Activated CD4-positive, alpha-beta memory T cell treated with anti-CD3 and anti-CD28 coated beads, Interleukin-2, amount 10 ng/mL, durations not matched to agents 7 days and 5 days (primary cell): ENCODE measurements around the gene OR52E4. TPM values are rescaled to one million over a fixed set of nuclear protein-coding genes. Genes with fewer than 3 reads are reported as not detected.

Experiments
- CTCF ChIA-PET: fragments of 350-600 bp; sonication (Branson Sonifier 250); formaldehyde crosslinking; loops from one replicate; lab custom pipeline; 2021; ENCODE audit warnings: antibody characterized with exemption, inconsistent platforms; lab: Charles Lee
- POLR2A ChIA-PET: fragments of 350-600 bp; sonication (Branson Sonifier 250); formaldehyde crosslinking; loops from one replicate; lab custom pipeline; 2021; ENCODE audit warnings: antibody characterized with exemption; lab: Charles Lee
- DNase-seq: peaks from one replicate; pipeline ENCODE4 v3.0.0-alpha.2; 2020
- H3K27ac Mint-ChIP-seq: one replicate; pipeline ENCODE4 v1.8.0; 2021; ENCODE audit warnings: mild to moderate bottlenecking, mixed read lengths
- H3K27me3 Mint-ChIP-seq: one replicate; pipeline ENCODE4 v1.8.0; 2021; ENCODE audit warnings: mixed read lengths
- H3K36me3 Mint-ChIP-seq: one replicate; pipeline ENCODE4 v1.8.0; 2021; ENCODE audit warnings: low read depth, mixed read lengths
- H3K4me1 Mint-ChIP-seq: one replicate; pipeline ENCODE4 v1.8.0; 2021; ENCODE audit warnings: mixed read lengths
- H3K4me3 Mint-ChIP-seq: one replicate; pipeline ENCODE4 v1.8.0; 2021; ENCODE audit warnings: mild to moderate bottlenecking, mixed read lengths
- H3K9me3 Mint-ChIP-seq: one replicate; pipeline ENCODE4 v1.8.0; 2021; ENCODE audit warnings: mixed read lengths
- total RNA-seq, 2 experiments: library from RNA; stranded (reverse); gene quantifications; one replicate each; pipeline ENCODE4 v1.2.3, GENCODE V29; 2021

Gene OR52E4
- total RNA-seq, 2 experiments from 2014 or later = not detected

GRCh38 chr11:5891216-5891800, 10.9 kb downstream of the OR52E4 start:
- H3K9me3 Mint-ChIP-seq = no peaks in the 10 kb centered on the region
- H3K4me1 Mint-ChIP-seq = no peaks in the 10 kb centered on the region

GRCh38 chr11:5892908-5893307, 12.5 kb downstream of the OR52E4 start, which contains the start of gene OR52E5:
TSS of gene OR52E5 (plus strand) at chr11:5893208. CDS start at chr11:5900777, 7,569 bp downstream.
- no peaks in the 10 kb centered on the region for H3K4me1 Mint-ChIP-seq
- no peak within 1 kb of the TSS for H3K4me3 Mint-ChIP-seq
- H3K9me3 Mint-ChIP-seq = no peaks in the 10 kb centered on the region
- POLR2A ChIA-PET = no interaction called here
- no peak for DNase-seq
- no peak within 1 kb of the TSS for H3K27ac Mint-ChIP-seq
- CTCF ChIA-PET = no interaction called here
- no peaks in the 10 kb centered on the region for H3K36me3 Mint-ChIP-seq
- peaks cover 2% of the 10 kb centered on the region for H3K27me3 Mint-ChIP-seq

More at GRCh38 chr11:5891216-5891800, 10.9 kb downstream of the OR52E4 start:
- Mint-ChIP-seq H3K36me3 (no peaks in the 10 kb centered on the region), H3K27ac (no peak overlapping the region), H3K4me3 (no peak overlapping the region), H3K27me3 (peaks cover 2% of the 10 kb centered on the region)
- DNase-seq = no peak
- ChIA-PET CTCF (interaction anchor here (0.8 to 1.2 kb wide), 5 partner anchors 9 to 460 kb away, joined by 3 to 6 read pairs (median 4); partner anchors contain the start of gene OR52N2), POLR2A (no interaction called here)

- POLR2A ChIA-PET = no interaction called here
- Mint-ChIP-seq H3K27me3 (no peaks in the 10 kb centered on the region), H3K9me3 (no peaks in the 10 kb centered on the region), H3K4me1 (no peaks in the 10 kb centered on the region), H3K36me3 (no peaks in the 10 kb centered on the region), H3K4me3 (no peak overlapping the region), H3K27ac (no peak overlapping the region)
- DNase-seq = no peak
- CTCF ChIA-PET = no interaction called here
These were observed 19.1 kb downstream of the OR52E4 start for GRCh38 chr11:5899534-5899933.

GRCh38 chr11:5910540-5910939, 30.1 kb downstream of the OR52E4 start:
- peaks cover under 1% of the 10 kb centered on the region for H3K9me3 Mint-ChIP-seq
- no peaks in the 10 kb centered on the region for H3K4me1 Mint-ChIP-seq
- no peak overlapping the region for H3K27ac Mint-ChIP-seq
- CTCF ChIA-PET = no interaction called here
- DNase-seq = no peak
- no peaks in the 10 kb centered on the region for H3K36me3 Mint-ChIP-seq
- POLR2A ChIA-PET = no interaction called here
- H3K4me3 Mint-ChIP-seq = no peak overlapping the region
- H3K27me3 Mint-ChIP-seq = no peaks in the 10 kb centered on the region

GRCh38 chr11:5922749-5923426, 42.5 kb downstream of the OR52E4 start:
- CTCF ChIA-PET = no interaction called here
- peaks cover 2% of the 10 kb centered on the region for H3K9me3 Mint-ChIP-seq
- DNase-seq = no peak
- H3K27me3 Mint-ChIP-seq = no peaks in the 10 kb centered on the region
- no peaks in the 10 kb centered on the region for H3K36me3 Mint-ChIP-seq
- H3K4me1 Mint-ChIP-seq = peaks cover 2% of the 10 kb centered on the region
- H3K27ac Mint-ChIP-seq = no peak overlapping the region
- no peak overlapping the region for H3K4me3 Mint-ChIP-seq
- POLR2A ChIA-PET = no interaction called here

GRCh38 chr11:5923427-5923776, 43.0 kb downstream of the OR52E4 start:
- H3K4me3 Mint-ChIP-seq = no peak overlapping the region
- peaks cover 7% of the 10 kb centered on the region for H3K9me3 Mint-ChIP-seq
- no peak overlapping the region for H3K27ac Mint-ChIP-seq
- H3K36me3 Mint-ChIP-seq = no peaks in the 10 kb centered on the region
- peaks cover 2% of the 10 kb centered on the region for H3K4me1 Mint-ChIP-seq
- POLR2A ChIA-PET = no interaction called here
- DNase-seq = no peak
- H3K27me3 Mint-ChIP-seq = no peaks in the 10 kb centered on the region
- CTCF ChIA-PET = no interaction called here

GRCh38 chr11:5923794-5924193, 43.4 kb downstream of the OR52E4 start:
- H3K36me3 Mint-ChIP-seq = no peaks in the 10 kb centered on the region
- DNase-seq = no peak
- ChIA-PET POLR2A (no interaction called here), CTCF (no interaction called here)
- no peak overlapping the region for H3K27ac Mint-ChIP-seq
- peaks cover 9% of the 10 kb centered on the region for H3K9me3 Mint-ChIP-seq
- H3K4me3 Mint-ChIP-seq = no peak overlapping the region
- peaks cover 2% of the 10 kb centered on the region for H3K4me1 Mint-ChIP-seq
- no peaks in the 10 kb centered on the region for H3K27me3 Mint-ChIP-seq

GRCh38 chr11:5928271-5928670, 47.8 kb downstream of the OR52E4 start:
- POLR2A ChIA-PET = no interaction called here
- H3K27me3 Mint-ChIP-seq = no peaks in the 10 kb centered on the region
- H3K27ac Mint-ChIP-seq = no peak overlapping the region
- no peaks in the 10 kb centered on the region for H3K36me3 Mint-ChIP-seq
- H3K4me1 Mint-ChIP-seq = no peaks in the 10 kb centered on the region
- DNase-seq = no peak
- CTCF ChIA-PET = no interaction called here
- H3K9me3 Mint-ChIP-seq = peaks cover 19% of the 10 kb centered on the region
- no peak overlapping the region for H3K4me3 Mint-ChIP-seq

- no peak overlapping the region for H3K4me3 Mint-ChIP-seq
- DNase-seq = no peak
- POLR2A ChIA-PET = no interaction called here
- H3K27me3 Mint-ChIP-seq = no peaks in the 10 kb centered on the region
- H3K36me3 Mint-ChIP-seq = no peaks in the 10 kb centered on the region
- no peak overlapping the region for H3K27ac Mint-ChIP-seq
- CTCF ChIA-PET = no interaction called here
- no peaks in the 10 kb centered on the region for H3K4me1 Mint-ChIP-seq
- H3K9me3 Mint-ChIP-seq = peaks cover 22% of the 10 kb centered on the region
These were observed 48.4 kb downstream of the OR52E4 start for GRCh38 chr11:5928811-5929210.

GRCh38 chr11:5929571-5930368, 49.3 kb downstream of the OR52E4 start:
- no peaks in the 10 kb centered on the region for H3K4me1 Mint-ChIP-seq
- POLR2A ChIA-PET = no interaction called here
- no peak for DNase-seq
- no peak overlapping the region for H3K4me3 Mint-ChIP-seq
- no peaks in the 10 kb centered on the region for H3K36me3 Mint-ChIP-seq
- H3K9me3 Mint-ChIP-seq = peaks cover 22% of the 10 kb centered on the region
- CTCF ChIA-PET = no interaction called here
- no peak overlapping the region for H3K27ac Mint-ChIP-seq
- H3K27me3 Mint-ChIP-seq = no peaks in the 10 kb centered on the region

- Mint-ChIP-seq H3K4me1 (no peaks in the 10 kb centered on the region), H3K36me3 (no peaks in the 10 kb centered on the region), H3K27me3 (no peaks in the 10 kb centered on the region), H3K4me3 (no peak overlapping the region), H3K9me3 (peaks cover 22% of the 10 kb centered on the region), H3K27ac (no peak overlapping the region)
- DNase-seq = no peak
- POLR2A ChIA-PET = no interaction called here
- CTCF ChIA-PET = no interaction called here
These were observed 50.2 kb downstream of the OR52E4 start for GRCh38 chr11:5930614-5931013.

- Mint-ChIP-seq H3K36me3 (no peaks in the 10 kb centered on the region), H3K4me1 (no peaks in the 10 kb centered on the region), H3K27ac (no peak overlapping the region), H3K4me3 (no peak overlapping the region), H3K27me3 (no peaks in the 10 kb centered on the region), H3K9me3 (peaks cover 25% of the 10 kb centered on the region)
- POLR2A ChIA-PET = no interaction called here
- CTCF ChIA-PET = no interaction called here
- no peak for DNase-seq
These were observed 50.6 kb downstream of the OR52E4 start for GRCh38 chr11:5931061-5931460.

GRCh38 chr11:5932671-5933070, 52.2 kb downstream of the OR52E4 start:
- Mint-ChIP-seq H3K4me3 (no peak overlapping the region), H3K9me3 (peaks cover 27% of the 10 kb centered on the region), H3K27me3 (no peaks in the 10 kb centered on the region), H3K4me1 (no peaks in the 10 kb centered on the region), H3K27ac (no peak overlapping the region), H3K36me3 (no peaks in the 10 kb centered on the region)
- CTCF ChIA-PET = no interaction called here
- POLR2A ChIA-PET = no interaction called here
- DNase-seq = no peak
